GM12874 (cell line): ENCODE data around the gene PTCHD1.

Experiments
- TF ChIP-seq, protein P1 (sequence below): IDR thresholded peaks from 2 replicates; pipeline ENCODE4 v1.5.1; 2011; ENCODE audit warnings: low read depth, mild to moderate bottlenecking, control low read depth, low read length, moderate library complexity; ENCODE audit not compliant: insufficient read depth

PTCHD1 gene

DNA sequence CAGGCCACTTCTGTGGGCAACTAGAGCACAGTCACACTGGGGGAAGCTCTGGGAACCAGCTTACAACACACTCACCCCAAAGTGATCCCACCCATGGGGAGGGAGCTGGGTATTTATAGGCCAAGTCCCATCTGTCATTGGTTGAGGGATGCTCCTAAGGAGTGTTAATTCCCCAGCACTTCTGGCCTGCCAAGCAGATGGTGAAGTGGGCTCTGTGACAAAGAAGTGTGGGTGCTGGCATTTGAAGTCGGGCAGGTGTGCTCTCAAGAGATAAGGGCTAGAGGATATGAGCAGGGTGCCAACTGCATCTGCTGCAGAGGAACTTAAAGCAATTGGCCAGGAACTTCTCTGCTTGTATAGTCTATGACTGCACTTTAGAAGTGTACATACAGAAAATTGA is 30.9 kb downstream of the PTCHD1 start:
- TF ChIP-seq, protein P1, sequence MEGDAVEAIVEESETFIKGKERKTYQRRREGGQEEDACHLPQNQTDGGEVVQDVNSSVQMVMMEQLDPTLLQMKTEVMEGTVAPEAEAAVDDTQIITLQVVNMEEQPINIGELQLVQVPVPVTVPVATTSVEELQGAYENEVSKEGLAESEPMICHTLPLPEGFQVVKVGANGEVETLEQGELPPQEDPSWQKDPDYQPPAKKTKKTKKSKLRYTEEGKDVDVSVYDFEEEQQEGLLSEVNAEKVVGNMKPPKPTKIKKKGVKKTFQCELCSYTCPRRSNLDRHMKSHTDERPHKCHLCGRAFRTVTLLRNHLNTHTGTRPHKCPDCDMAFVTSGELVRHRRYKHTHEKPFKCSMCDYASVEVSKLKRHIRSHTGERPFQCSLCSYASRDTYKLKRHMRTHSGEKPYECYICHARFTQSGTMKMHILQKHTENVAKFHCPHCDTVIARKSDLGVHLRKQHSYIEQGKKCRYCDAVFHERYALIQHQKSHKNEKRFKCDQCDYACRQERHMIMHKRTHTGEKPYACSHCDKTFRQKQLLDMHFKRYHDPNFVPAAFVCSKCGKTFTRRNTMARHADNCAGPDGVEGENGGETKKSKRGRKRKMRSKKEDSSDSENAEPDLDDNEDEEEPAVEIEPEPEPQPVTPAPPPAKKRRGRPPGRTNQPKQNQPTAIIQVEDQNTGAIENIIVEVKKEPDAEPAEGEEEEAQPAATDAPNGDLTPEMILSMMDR: no peak

DNA sequence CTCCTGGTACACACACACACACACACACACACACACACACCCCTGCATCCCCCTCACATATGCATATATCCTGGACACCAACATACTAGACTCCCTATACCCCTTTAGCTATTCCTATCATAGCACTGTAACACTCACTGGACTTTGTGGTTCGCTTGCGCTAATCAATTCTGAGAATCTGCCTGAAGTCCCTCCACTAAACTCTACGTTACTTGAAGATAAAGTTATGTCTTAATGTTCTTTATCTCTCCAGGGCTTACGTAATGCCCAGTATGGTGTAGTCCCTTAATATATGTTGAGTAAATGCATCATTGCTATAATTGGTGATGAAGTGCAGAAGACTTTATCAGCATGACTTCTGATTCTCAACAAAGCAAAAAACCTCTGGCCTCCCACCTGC is 32.3 kb downstream of the PTCHD1 start:
- TF ChIP-seq, protein P1: no peak

DNA sequence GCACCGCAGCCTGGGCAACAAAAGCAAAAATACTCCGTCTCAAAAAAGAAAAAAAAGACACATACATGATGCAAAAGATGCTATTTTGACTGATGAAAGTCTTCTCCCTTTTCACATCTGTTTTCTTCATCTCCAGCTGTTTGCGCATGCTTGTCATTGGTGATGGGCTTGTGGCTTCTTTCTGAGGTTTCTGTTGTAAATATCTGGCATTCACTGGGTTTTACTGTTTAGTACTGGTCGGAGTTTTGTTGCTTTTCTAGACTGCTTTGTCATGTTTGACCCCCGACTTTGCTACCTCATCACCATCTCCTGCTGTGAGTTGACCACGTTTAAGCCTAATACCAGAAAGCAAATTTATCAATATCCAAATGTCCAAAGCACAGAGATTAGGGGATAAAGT is 34.4 kb downstream of the PTCHD1 start:
- TF ChIP-seq, protein P1: no peak

DNA sequence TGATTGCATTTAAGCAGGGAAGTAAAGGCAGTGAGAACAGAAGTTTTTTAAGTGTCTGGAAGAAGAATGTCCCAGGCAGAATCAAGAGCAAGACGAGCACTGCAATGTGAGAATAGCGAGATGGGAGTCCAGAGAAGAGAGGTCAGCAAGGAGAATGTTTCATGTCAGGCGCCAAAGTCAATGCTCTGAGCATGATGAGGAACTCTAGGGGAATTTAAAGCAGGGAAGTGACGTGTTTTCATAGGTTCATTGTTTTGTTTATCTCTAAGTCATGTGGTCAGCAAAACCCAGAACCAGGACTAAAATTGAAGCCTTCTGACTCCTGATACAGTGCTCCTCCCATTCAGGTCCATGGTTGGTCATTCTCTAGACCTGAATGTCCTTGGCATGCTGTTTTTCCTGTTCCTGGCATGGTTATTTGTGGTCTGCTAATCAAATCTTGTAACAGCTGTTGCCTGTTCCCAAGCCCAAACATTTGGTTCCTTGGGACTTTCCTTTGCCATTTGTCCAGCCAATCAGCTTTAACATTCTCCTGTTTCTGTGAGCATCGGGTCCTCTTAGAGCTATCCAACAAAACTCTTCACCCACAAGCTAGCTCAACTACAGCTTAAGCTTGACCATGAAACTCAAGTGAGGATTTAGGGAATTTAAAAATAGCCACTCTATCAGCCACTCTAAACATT is 37.7 kb downstream of the PTCHD1 start:
- TF ChIP-seq, protein P1: no peak

DNA sequence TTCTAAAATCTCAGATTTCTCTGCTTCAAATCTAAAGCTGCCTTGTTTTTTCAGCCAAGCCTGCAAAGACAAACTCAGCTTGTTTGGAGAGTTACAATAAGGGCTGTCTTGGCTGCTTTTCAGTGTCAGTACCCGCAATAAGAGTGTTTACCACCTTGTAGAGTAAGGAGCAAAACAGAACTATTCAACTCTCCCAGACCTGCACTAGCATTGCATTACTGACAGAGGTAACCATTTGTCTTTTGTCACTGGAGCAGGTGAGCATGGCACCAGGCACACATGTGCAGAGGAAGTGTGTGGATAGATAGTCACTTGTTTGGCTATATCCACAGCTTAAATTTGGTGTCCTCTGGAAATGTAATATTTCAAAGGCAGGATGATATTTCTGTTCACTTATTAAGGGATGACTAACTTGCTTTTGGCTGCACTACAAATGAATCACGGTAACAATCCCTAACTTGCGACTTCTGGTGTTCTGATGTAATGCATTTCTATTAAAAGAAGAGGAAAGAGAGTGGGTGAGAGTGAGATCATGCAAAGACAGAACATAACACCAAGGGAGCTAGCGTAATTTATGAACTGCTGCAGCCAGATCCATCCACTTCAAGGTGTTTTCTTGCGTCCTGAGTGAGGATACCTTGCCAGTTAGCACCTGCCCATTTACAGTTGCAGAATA is 38.6 kb downstream of the PTCHD1 start:
- TF ChIP-seq, protein P1: no peak

DNA sequence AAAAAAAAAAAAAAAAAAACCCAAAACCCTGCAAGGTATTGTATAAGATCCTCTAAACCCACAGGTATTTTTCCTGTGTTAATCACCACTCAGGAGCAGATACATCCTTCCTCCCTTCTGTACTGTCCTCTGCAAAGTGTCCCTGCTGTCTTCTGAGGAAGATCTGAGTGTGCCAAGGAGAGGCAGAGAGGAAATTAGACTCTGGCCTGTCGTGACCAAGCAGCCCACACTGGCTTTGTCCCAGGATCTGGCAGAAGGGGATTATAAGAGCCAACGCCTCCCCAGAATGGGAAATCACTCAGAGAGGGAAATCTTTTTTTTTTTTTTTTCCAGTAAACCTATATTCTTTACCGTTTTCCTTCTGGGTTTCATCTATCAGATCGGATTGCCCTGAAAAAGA is 39.6 kb downstream of the PTCHD1 start:
- TF ChIP-seq, protein P1: no peak

DNA sequence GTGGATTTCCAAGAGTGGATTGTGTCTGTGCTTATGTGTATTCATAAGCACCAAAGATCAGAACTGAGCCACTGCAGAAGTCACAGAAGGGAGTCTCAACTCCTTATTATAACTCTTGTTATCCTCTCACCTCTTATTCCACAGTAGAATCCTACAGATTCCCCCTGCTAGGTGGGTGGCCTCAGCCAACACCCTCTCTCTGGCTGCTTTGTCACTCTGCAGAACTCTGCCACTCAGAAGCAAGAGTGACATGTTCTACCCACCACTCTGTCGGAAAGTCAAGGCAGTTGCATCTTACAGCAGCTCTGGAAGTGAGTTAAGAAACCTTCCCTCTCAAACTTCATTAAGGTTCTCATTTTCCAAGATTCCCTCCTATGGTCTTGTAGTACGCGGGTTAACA is 41.9 kb downstream of the PTCHD1 start:
- TF ChIP-seq, protein P1: no peak
